Osteoblast (primary cell): ENCODE data around the gene KIAA1210. TPM values are rescaled to one million over a fixed set of nuclear protein-coding genes. Genes with fewer than 3 reads are reported as not detected.

Experiments used
- DNase-seq: peaks from one replicate; pipeline ENCODE4 v3.0.0; 2011; ENCODE audit warnings: low spot score, mixed read lengths; ENCODE audit not compliant: insufficient read length; ENCODE audit errors: missing footprints
- H2AFZ ChIP-seq: 2 replicates; pipeline ENCODE4 v1.6.0; 2011; ENCODE audit warnings: mild to moderate bottlenecking, low read length
- H3K27ac ChIP-seq: 2 replicates; pipeline ENCODE4 v1.5.1; 2011; ENCODE audit warnings: mild to moderate bottlenecking, low read depth, low read length, moderate library complexity
- H3K27me3 ChIP-seq: 2 replicates; pipeline ENCODE4 v1.6.0; 2012; ENCODE audit warnings: mild to moderate bottlenecking, control low read depth, inconsistent platforms, low read length, moderate library complexity; ENCODE audit not compliant: insufficient read depth
- H3K36me3 ChIP-seq: 2 replicates; pipeline ENCODE4 v1.5.1; 2011; ENCODE audit warnings: mild to moderate bottlenecking, low read length, control low read depth, moderate library complexity; ENCODE audit not compliant: insufficient read depth
- H3K4me1 ChIP-seq: 2 replicates; pipeline ENCODE4 v1.5.1; 2011; ENCODE audit warnings: mild to moderate bottlenecking, low read length, control low read depth, moderate library complexity; ENCODE audit not compliant: insufficient read depth
- H3K4me2 ChIP-seq: 2 replicates; pipeline ENCODE4 v1.6.0; 2011; ENCODE audit warnings: mild to moderate bottlenecking, low read length; ENCODE audit not compliant: insufficient read depth
- H3K4me3 ChIP-seq: fragments of 200-600 bp; sonication (generic); 3 replicates; pipeline ENCODE4 v1.5.1; 2012; ENCODE audit warnings: mild to moderate bottlenecking, low read length, inconsistent platforms; ENCODE audit not compliant: insufficient read depth
- H3K79me2 ChIP-seq: 2 replicates; pipeline ENCODE4 v1.6.0; 2012; ENCODE audit warnings: mild to moderate bottlenecking, low read length, control low read depth, inconsistent platforms; ENCODE audit not compliant: insufficient read depth
- H3K9me3 ChIP-seq: 2 replicates; pipeline ENCODE4 v1.5.1; 2011; ENCODE audit warnings: low read depth, low read length, control low read depth
- H4K20me1 ChIP-seq: 2 replicates; pipeline ENCODE4 v1.6.0; 2012; ENCODE audit warnings: mild to moderate bottlenecking, low read length, control low read depth; ENCODE audit not compliant: insufficient read depth
- CTCF ChIP-seq: IDR thresholded peaks from 2 replicates; pipeline ENCODE4 v1.5.1; 2011; ENCODE audit warnings: mild to moderate bottlenecking, low read depth, low read length, moderate library complexity; ENCODE audit errors: extremely low read depth
- total RNA-seq: library from RNA; depleted of rRNA; stranded (reverse); fragments of >200 nt; gene quantifications from 2 replicates; pipeline ENCODE4 v1.2.3, GENCODE V29; 2012

KIAA1210 gene
- total RNA-seq: not detected in 2 replicates

- no peak for DNase-seq
- no peak for TF ChIP-seq CTCF
- Histone ChIP-seq H3K4me1 (no peaks in the 10 kb centered on the region), H3K4me3 (no peak within 1 kb of the TSS), H3K79me2 (no peaks in the 10 kb centered on the region), H3K4me2 (no peak within 1 kb of the TSS), H3K27me3 (peaks cover 12% of the 10 kb centered on the region), H4K20me1 (no peaks in the 10 kb centered on the region), H3K36me3 (no peaks in the 10 kb centered on the region), H3K9me3 (no peaks in the 10 kb centered on the region), H3K27ac (no peak within 1 kb of the TSS), H2AFZ (no peak within 1 kb of the TSS)
Measured at GRCh38 chrX:119127650-119128049, at the start of gene KIAA1210. Gene KIAA1210, minus strand, starts transcription at chrX:119127812. Its CDS starts 4,170 bp downstream, at chrX:119123642.

- Histone ChIP-seq H3K79me2 (no peaks in the 10 kb centered on the region), H2AFZ (no peak overlapping the region), H3K27ac (no peak overlapping the region), H3K9me3 (no peaks in the 10 kb centered on the region), H3K36me3 (no peaks in the 10 kb centered on the region), H4K20me1 (no peaks in the 10 kb centered on the region), H3K4me2 (no peak overlapping the region), H3K4me3 (no peak overlapping the region), H3K27me3 (no peaks in the 10 kb centered on the region), H3K4me1 (no peaks in the 10 kb centered on the region)
- DNase-seq: no peak
- no peak for TF ChIP-seq CTCF
Measured at GRCh38 chrX:119177278-119177677, 49.7 kb upstream of the KIAA1210 start.

- peak; percentile 21 for DNase-seq
- Histone ChIP-seq H3K36me3 (no peaks in the 10 kb centered on the region), H3K4me1 (no peaks in the 10 kb centered on the region), H3K79me2 (no peaks in the 10 kb centered on the region), H3K4me3 (no peak overlapping the region), H3K9me3 (no peaks in the 10 kb centered on the region), H3K27me3 (peaks cover 2% of the 10 kb centered on the region), H3K27ac (no peak overlapping the region), H3K4me2 (no peak overlapping the region), H4K20me1 (no peaks in the 10 kb centered on the region), H2AFZ (no peak overlapping the region)
- no peak for TF ChIP-seq CTCF
Measured at GRCh38 chrX:119174900-119175299, 47.3 kb upstream of the KIAA1210 start.

GRCh38 chrX:119168104-119168503 is 40.5 kb upstream of the KIAA1210 start:
- H3K9me3 ChIP-seq: no peaks in the 10 kb centered on the region
- DNase-seq: no peak
- no peak overlapping the region for H2AFZ ChIP-seq
- H3K4me1 ChIP-seq: no peaks in the 10 kb centered on the region
- no peak overlapping the region for H3K4me2 ChIP-seq
- H3K27me3 ChIP-seq: peaks cover 19% of the 10 kb centered on the region
- no peaks in the 10 kb centered on the region for H3K36me3 ChIP-seq
- H3K79me2 ChIP-seq: no peaks in the 10 kb centered on the region
- TF ChIP-seq CTCF: no peak
- H3K4me3 ChIP-seq: no peak overlapping the region
- H3K27ac ChIP-seq: no peak overlapping the region
- H4K20me1 ChIP-seq: no peaks in the 10 kb centered on the region
